ENCODE results near the gene TMC4. TPM values are rescaled to one million over a fixed set of nuclear protein-coding genes. Genes with fewer than 3 reads are reported as not detected.

The TMC4 gene
- total RNA-seq, 4 donors from 2014 or later, result 91.5 to 386 (median 180) TPM

DNA sequence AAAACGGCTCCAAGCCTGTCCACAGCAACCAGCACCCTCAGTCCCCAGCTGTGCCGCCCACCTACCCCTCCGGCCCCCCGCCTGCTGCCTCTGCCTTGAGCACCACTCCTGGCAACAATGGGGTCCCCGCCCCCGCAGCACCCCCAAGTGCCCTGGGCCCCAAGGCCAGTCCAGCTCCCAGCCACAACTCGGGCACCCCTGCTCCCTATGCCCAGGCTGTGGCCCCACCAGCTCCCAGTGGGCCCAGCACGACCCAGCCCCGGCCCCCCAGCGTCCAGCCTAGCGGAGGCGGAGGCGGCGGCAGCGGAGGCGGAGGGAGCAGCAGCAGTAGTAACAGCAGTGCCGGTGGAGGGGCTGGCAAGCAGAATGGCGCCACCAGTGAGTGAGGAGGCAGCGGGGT is 24.8 kb downstream of the TMC4 start:
- WGBS, 2 donors (ENCODE audit: low coverage in 1 of 2), result 83% methylated on average over 18 of the region's 19 CpGs; no CpG with 5 or more reads in 1 of the 2 donors
- in situ Hi-C loops (cut with MboI; ENCODE audit: low pct_ligation_motif_present in 1 of 4, low pct_unique_long_range_greater_than_20kb in 1 of 4, low sequenced_read_pairs in 3 of 4) (no loop called here), intact Hi-C loops (cut with DNase I; ENCODE audit: low total_unique reads) (no loop called here)
- Histone ChIP-seq H3K9me3 (no peaks in the 10 kb centered on the region), H3K36me3 (peaks cover 4 to 73% (median 38%) of the 10 kb centered on the region in 4 donors), H3K4me1 (no peaks in the 10 kb centered on the region), H3K27me3 (no peaks in the 10 kb centered on the region), H3K27ac (no peak overlapping the region), H3K4me3 (no peak overlapping the region)
- DNase-seq, result no peak
- TF ChIP-seq EP300 (IDR thresholded peaks at IDR 0.05; ENCODE audit: low read depth), result no peak
- TF ChIP-seq POLR2AphosphoS5 (IDR thresholded peaks at IDR 0.05), result no peak
- TF ChIP-seq POLR2A (IDR thresholded peaks at IDR 0.05), result no peak
- TF ChIP-seq, protein P1, sequence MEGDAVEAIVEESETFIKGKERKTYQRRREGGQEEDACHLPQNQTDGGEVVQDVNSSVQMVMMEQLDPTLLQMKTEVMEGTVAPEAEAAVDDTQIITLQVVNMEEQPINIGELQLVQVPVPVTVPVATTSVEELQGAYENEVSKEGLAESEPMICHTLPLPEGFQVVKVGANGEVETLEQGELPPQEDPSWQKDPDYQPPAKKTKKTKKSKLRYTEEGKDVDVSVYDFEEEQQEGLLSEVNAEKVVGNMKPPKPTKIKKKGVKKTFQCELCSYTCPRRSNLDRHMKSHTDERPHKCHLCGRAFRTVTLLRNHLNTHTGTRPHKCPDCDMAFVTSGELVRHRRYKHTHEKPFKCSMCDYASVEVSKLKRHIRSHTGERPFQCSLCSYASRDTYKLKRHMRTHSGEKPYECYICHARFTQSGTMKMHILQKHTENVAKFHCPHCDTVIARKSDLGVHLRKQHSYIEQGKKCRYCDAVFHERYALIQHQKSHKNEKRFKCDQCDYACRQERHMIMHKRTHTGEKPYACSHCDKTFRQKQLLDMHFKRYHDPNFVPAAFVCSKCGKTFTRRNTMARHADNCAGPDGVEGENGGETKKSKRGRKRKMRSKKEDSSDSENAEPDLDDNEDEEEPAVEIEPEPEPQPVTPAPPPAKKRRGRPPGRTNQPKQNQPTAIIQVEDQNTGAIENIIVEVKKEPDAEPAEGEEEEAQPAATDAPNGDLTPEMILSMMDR (IDR thresholded peaks at IDR 0.05), result no peak

DNA sequence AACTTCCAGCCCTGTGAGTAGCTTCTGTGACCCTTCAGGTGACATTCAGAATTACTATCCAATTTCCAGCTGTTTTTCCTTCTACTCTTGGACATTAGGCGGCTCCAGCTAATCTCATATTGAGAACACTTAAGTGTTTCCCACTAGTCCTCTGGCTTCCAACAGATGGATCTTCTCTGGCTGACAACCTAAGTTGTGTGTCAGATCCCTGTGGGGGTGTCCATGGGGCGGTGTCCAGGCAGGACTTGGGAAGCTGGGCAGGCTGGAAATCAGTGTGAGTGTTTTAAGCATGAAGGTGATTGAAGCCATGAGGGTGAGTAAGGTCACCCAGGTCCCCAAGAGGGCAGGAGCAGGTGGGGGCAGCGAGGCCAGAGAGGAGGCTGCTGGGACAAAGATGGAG is 25.3 kb downstream of the TMC4 start:
- TF ChIP-seq EP300 (IDR thresholded peaks at IDR 0.05; ENCODE audit: low read depth), result no peak
- peak in 2 of 3 donors; percentile 54 to 65 for TF ChIP-seq POLR2AphosphoS5 (IDR thresholded peaks at IDR 0.05)
- TF ChIP-seq POLR2A (IDR thresholded peaks at IDR 0.05), result no peak
- H3K4me3 ChIP-seq, result no peak overlapping the region
- H3K4me1 ChIP-seq, result no peaks in the 10 kb centered on the region
- DNase-seq, result no peak
- H3K9me3 ChIP-seq, result no peaks in the 10 kb centered on the region
- WGBS, 2 donors (ENCODE audit: low coverage in 1 of 2), result 64% methylated on average over 3 of the region's 3 CpGs; no CpG with 5 or more reads in 1 of the 2 donors
- in situ Hi-C loops (cut with MboI; ENCODE audit: low pct_ligation_motif_present in 1 of 4, low pct_unique_long_range_greater_than_20kb in 1 of 4, low sequenced_read_pairs in 3 of 4) (no loop called here), intact Hi-C loops (cut with DNase I; ENCODE audit: low total_unique reads) (no loop called here)
- peaks cover 4 to 72% (median 38%) of the 10 kb centered on the region in 4 donors for H3K36me3 ChIP-seq
- no peak overlapping the region for H3K27ac ChIP-seq
- H3K27me3 ChIP-seq, result no peaks in the 10 kb centered on the region

DNA sequence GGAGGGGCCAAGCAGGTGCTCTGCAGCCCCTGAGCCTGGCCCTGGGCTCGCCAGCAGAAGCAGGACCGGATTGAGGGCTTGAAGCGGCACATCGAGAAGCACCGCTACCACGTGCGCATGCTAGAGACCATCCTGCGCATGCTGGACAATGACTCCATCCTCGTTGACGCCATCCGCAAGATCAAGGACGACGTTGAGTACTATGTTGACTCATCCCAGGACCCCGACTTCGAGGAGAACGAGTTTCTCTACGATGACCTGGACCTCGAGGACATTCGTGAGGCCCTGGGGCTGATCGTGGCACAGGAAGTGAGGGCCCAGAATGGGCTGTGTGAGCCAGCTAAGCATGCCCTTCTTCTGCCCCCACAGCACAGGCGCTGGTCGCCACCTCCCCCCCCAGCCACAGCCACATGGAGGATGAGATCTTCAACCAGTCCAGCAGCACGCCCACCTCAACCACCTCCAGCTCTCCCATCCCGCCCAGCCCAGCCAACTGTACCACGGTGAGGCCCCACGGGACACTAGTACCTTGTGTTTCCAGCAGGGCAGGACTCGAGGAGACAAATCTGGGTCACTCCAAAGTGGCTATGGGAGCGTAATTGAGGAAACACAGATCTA is 27.3 kb downstream of the TMC4 start:
- H3K36me3 ChIP-seq, result peaks cover 4 to 63% (median 34%) of the 10 kb centered on the region in 4 donors
- H3K4me1 ChIP-seq, result peaks cover 0 to 5% (median 0%) of the 10 kb centered on the region in 4 donors
- DNase-seq, result no peak
- 84 to 92% methylated on average over 5 to 28 of the region's 28 CpGs for WGBS, 2 donors (ENCODE audit: low coverage in 1 of 2)
- no peaks in the 10 kb centered on the region for H3K9me3 ChIP-seq
- no peak overlapping the region for H3K4me3 ChIP-seq
- no peaks in the 10 kb centered on the region for H3K27me3 ChIP-seq
- in situ Hi-C loops (cut with MboI; ENCODE audit: low pct_ligation_motif_present in 1 of 4, low pct_unique_long_range_greater_than_20kb in 1 of 4, low sequenced_read_pairs in 3 of 4), result no loop called here
- intact Hi-C loops (cut with DNase I; ENCODE audit: low total_unique reads), result no loop called here
- no peak overlapping the region for H3K27ac ChIP-seq
- TF ChIP-seq POLR2A (IDR thresholded peaks at IDR 0.05) (no peak), POLR2AphosphoS5 (IDR thresholded peaks at IDR 0.05) (no peak), EP300 (IDR thresholded peaks at IDR 0.05; ENCODE audit: low read depth) (no peak)
- TF ChIP-seq, protein P1 (IDR thresholded peaks at IDR 0.05), result no peak

DNA sequence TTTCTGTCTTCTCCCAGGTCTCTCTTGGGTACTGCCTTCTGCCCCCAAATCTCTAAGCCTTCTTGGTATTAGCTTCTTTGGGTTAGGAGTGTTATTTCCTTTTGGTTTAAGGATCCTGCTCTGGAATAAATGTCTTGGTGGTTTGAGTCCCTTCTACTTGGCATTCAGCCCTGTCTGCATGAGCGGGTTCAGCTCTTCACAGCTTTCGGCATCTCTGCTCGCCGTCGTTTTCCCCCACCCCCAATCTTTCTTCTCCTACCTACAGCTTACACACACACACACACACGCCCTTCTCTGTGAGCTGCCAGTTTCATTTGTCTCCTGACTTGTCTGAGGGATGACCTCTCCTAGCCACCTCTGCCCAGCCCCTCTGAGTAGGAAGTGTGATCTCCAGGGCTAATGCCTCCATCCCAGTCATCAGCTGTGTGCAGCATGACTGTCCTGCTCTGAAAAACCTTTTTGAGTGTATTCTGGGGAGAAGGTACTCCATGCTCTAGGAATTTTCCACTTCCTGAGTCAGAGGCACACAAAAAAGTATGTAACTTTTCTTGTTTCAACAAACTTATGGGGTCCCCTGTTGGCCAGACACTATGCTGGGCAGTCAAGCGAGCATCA is 30.7 kb downstream of the TMC4 start:
- no peaks in the 10 kb centered on the region for H3K27me3 ChIP-seq
- peaks cover 0 to 45% (median 24%) of the 10 kb centered on the region in 4 donors for H3K36me3 ChIP-seq
- H3K4me3 ChIP-seq, result no peak overlapping the region
- TF ChIP-seq POLR2A (IDR thresholded peaks at IDR 0.05), result no peak
- TF ChIP-seq, protein P1 (IDR thresholded peaks at IDR 0.05), result no peak
- no peak for TF ChIP-seq POLR2AphosphoS5 (IDR thresholded peaks at IDR 0.05)
- TF ChIP-seq EP300 (IDR thresholded peaks at IDR 0.05; ENCODE audit: low read depth), result no peak
- H3K9me3 ChIP-seq, result no peaks in the 10 kb centered on the region
- no peak for DNase-seq
- peaks cover 12 to 31% (median 22%) of the 10 kb centered on the region in 4 donors for H3K4me1 ChIP-seq
- 89 to 100% methylated on average over 1 to 7 of the region's 7 CpGs for WGBS, 2 donors (ENCODE audit: low coverage in 1 of 2)
- in situ Hi-C loops (cut with MboI; ENCODE audit: low pct_ligation_motif_present in 1 of 4, low pct_unique_long_range_greater_than_20kb in 1 of 4, low sequenced_read_pairs in 3 of 4), result no loop called here
- intact Hi-C loops (cut with DNase I; ENCODE audit: low total_unique reads), result no loop called here
- no peak overlapping the region for H3K27ac ChIP-seq
